ENCODE results near the gene CNIH2. TPM values are rescaled to one million over a fixed set of nuclear protein-coding genes. Genes with fewer than 3 reads are reported as not detected.
A peak's percentile ranks its signal among the peaks of the same experiment; 100 is the strongest.

CNIH2 gene
- total and polyA plus RNA-seq, 9 of the 15 experiments (the other 6 are each of a cell fraction or from before 2014, with no cell fraction given), result 0.26 to 0.89 (median 0.40) TPM; not detected in 4

- peak in 1 of 2 experiments; percentile 67; a peak in 1 of 4 replicates for TF ChIP-seq RCOR1 (IDR thresholded peaks at IDR 0.05; ENCODE audit: borderline replicate concordance in 1 of 2, low read depth in 2 of 2, low read length in 2 of 2)
- TF ChIP-seq ZNF395 (CRISPR knock-in tag; IDR thresholded peaks at IDR 0.05), result peak; percentile 54; the same call in 1 of the 2 replicates
- no peak for TF ChIP-seq ERF (CRISPR knock-in tag; IDR thresholded peaks at IDR 0.05)
- TF ChIP-seq ZBTB40 (IDR thresholded peaks at IDR 0.05), result 0 out of 2 replicates have a peak, but pooled peaks have one; percentile 50
- TF ChIP-seq ZBTB40 (CRISPR knock-in tag; IDR thresholded peaks at IDR 0.05), result 0 out of 2 replicates have a peak, but pooled peaks have one; percentile 11
- TF ChIP-seq CREBBP (IDR thresholded peaks at IDR 0.05; ENCODE audit: low read depth, low read length), result no peak
- TF ChIP-seq EHMT2 (IDR thresholded peaks at IDR 0.05), result no peak
- TF ChIP-seq ETV5 (CRISPR knock-in tag; IDR thresholded peaks at IDR 0.05; ENCODE audit: low read depth), result 0 out of 2 replicates have a peak, but pooled peaks have one; percentile 45
- TF ChIP-seq CSDE1 (IDR thresholded peaks at IDR 0.05), result no peak
- no peak for TF ChIP-seq TAF9B (IDR thresholded peaks at IDR 0.05; ENCODE audit: partially characterized antibody)
- no peak; the same call in 1 of the 2 replicates for TF ChIP-seq CREM (IDR thresholded peaks at IDR 0.05; ENCODE audit: low read depth)
- TF ChIP-seq ZFP30 (CRISPR knock-in tag; IDR thresholded peaks at IDR 0.05; ENCODE audit: borderline replicate concordance), result no peak
- TF ChIP-seq PHTF2 (CRISPR knock-in tag; IDR thresholded peaks at IDR 0.05), result no peak
- no peak for TF ChIP-seq ZNF140 (CRISPR knock-in tag; IDR thresholded peaks at IDR 0.05)
- TF ChIP-seq ZNF445 (CRISPR knock-in tag; IDR thresholded peaks at IDR 0.05; ENCODE audit: low read depth), result no peak
- no peak for TF ChIP-seq RBM15 (IDR thresholded peaks at IDR 0.05; ENCODE audit: insufficient read depth, low read length)
These were observed 50.5 kb downstream of the CNIH2 start (continued) for GRCh38 chr11:66328302-66329144.

All from K562 (cell line).